ENCODE results near the gene LIN9. TPM values are rescaled to one million over a fixed set of nuclear protein-coding genes. Genes with fewer than 3 reads are reported as not detected.

Gene LIN9
- total and polyA plus RNA-seq, 2 of the 13 experiments (the other 11 are each of a cell fraction or from before 2014, with no cell fraction given), result 3.0 to 10.0 TPM

DNA sequence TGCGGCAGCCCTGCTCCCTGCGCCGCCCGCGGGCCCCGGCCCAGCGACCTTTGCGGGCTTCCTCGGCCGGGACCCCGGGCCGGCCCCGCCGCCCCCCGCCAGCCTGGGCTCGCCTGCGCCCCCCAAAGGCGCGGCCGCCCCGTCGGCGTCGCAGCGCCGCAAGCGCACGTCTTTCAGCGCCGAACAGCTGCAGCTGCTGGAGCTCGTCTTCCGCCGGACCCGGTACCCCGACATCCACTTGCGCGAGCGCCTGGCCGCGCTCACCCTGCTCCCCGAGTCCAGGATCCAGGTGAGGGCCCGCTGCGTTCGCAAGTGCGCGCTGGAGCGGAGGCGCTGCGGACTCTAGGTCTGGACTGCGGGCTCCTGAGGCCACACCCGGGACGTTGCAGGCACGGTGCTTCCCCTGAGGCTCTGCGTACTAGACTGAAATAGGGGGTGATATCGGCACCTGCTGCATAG, 85.1 kb downstream of the LIN9 start (continued):
- no peak for TF ChIP-seq MIER2 (CRISPR knock-in tag; IDR thresholded peaks at IDR 0.05)
- no peak for TF ChIP-seq ZBTB1 (CRISPR knock-in tag; IDR thresholded peaks at IDR 0.05; ENCODE audit: borderline replicate concordance)
- peak; percentile 56; the same call in 1 of the 2 replicates for TF ChIP-seq ZNF598 (CRISPR knock-in tag; IDR thresholded peaks at IDR 0.05; ENCODE audit: borderline replicate concordance)
- no peak for TF ChIP-seq HDAC2 (CRISPR knock-in tag; IDR thresholded peaks at IDR 0.05)
- TF ChIP-seq ZNF317 (CRISPR knock-in tag; IDR thresholded peaks at IDR 0.05), result no peak
- no peak for TF ChIP-seq ZNF234 (CRISPR knock-in tag; conservative IDR thresholded peaks at IDR 0.05)
- TF ChIP-seq, protein P1, sequence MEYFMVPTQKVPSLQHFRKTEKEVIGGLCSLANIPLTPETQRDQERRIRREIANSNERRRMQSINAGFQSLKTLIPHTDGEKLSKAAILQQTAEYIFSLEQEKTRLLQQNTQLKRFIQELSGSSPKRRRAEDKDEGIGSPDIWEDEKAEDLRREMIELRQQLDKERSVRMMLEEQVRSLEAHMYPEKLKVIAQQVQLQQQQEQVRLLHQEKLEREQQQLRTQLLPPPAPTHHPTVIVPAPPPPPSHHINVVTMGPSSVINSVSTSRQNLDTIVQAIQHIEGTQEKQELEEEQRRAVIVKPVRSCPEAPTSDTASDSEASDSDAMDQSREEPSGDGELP (IDR thresholded peaks at IDR 0.05; ENCODE audit: borderline replicate concordance, low read depth), result peak; percentile 59; the same call in 1 of the 2 replicates
- TF ChIP-seq, protein P2, sequence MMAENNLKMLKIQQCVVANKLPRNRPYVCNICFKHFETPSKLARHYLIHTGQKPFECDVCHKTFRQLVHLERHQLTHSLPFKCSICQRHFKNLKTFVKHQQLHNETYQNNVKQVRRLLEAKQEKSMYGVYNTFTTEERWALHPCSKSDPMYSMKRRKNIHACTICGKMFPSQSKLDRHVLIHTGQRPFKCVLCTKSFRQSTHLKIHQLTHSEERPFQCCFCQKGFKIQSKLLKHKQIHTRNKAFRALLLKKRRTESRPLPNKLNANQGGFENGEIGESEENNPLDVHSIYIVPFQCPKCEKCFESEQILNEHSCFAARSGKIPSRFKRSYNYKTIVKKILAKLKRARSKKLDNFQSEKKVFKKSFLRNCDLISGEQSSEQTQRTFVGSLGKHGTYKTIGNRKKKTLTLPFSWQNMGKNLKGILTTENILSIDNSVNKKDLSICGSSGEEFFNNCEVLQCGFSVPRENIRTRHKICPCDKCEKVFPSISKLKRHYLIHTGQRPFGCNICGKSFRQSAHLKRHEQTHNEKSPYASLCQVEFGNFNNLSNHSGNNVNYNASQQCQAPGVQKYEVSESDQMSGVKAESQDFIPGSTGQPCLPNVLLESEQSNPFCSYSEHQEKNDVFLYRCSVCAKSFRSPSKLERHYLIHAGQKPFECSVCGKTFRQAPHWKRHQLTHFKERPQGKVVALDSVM (CRISPR knock-in tag; IDR thresholded peaks at IDR 0.05), result no peak
- TF ChIP-seq ZFP1 (CRISPR knock-in tag; IDR thresholded peaks at IDR 0.05), result no peak
- TF ChIP-seq ZNF616 (CRISPR knock-in tag; IDR thresholded peaks at IDR 0.05; ENCODE audit: low read depth), result no peak
- 0 out of 2 replicates have a peak, but pooled peaks have one; percentile 21 for TF ChIP-seq ZNF510 (CRISPR knock-in tag; IDR thresholded peaks at IDR 0.05; ENCODE audit: low read depth)
- no peak for TF ChIP-seq TBX3 (IDR thresholded peaks at IDR 0.05; ENCODE audit: borderline replicate concordance)
- TF ChIP-seq ZNF790 (CRISPR knock-in tag; IDR thresholded peaks at IDR 0.05; ENCODE audit: borderline replicate concordance), result no peak
- TF ChIP-seq, protein P3, sequence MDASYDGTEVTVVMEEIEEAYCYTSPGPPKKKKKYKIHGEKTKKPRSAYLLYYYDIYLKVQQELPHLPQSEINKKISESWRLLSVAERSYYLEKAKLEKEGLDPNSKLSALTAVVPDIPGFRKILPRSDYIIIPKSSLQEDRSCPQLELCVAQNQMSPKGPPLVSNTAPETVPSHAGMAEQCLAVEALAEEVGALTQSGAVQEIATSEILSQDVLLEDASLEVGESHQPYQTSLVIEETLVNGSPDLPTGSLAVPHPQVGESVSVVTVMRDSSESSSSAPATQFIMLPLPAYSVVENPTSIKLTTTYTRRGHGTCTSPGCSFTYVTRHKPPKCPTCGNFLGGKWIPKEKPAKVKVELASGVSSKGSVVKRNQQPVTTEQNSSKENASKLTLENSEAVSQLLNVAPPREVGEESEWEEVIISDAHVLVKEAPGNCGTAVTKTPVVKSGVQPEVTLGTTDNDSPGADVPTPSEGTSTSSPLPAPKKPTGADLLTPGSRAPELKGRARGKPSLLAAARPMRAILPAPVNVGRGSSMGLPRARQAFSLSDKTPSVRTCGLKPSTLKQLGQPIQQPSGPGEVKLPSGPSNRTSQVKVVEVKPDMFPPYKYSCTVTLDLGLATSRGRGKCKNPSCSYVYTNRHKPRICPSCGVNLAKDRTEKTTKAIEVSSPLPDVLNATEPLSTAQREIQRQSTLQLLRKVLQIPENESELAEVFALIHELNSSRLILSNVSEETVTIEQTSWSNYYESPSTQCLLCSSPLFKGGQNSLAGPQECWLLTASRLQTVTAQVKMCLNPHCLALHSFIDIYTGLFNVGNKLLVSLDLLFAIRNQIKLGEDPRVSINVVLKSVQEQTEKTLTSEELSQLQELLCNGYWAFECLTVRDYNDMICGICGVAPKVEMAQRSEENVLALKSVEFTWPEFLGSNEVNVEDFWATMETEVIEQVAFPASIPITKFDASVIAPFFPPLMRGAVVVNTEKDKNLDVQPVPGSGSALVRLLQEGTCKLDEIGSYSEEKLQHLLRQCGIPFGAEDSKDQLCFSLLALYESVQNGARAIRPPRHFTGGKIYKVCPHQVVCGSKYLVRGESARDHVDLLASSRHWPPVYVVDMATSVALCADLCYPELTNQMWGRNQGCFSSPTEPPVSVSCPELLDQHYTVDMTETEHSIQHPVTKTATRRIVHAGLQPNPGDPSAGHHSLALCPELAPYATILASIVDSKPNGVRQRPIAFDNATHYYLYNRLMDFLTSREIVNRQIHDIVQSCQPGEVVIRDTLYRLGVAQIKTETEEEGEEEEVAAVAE (CRISPR knock-in tag; IDR thresholded peaks at IDR 0.05; ENCODE audit: borderline replicate concordance), result no peak
- TF ChIP-seq CBX5 (CRISPR knock-in tag; IDR thresholded peaks at IDR 0.05; ENCODE audit: borderline replicate concordance), result no peak
- TF ChIP-seq KAT8 (CRISPR knock-in tag; IDR thresholded peaks at IDR 0.05), result no peak
- TF ChIP-seq NFATC3 (CRISPR knock-in tag; IDR thresholded peaks at IDR 0.05), result no peak
- TF ChIP-seq, protein P4, sequence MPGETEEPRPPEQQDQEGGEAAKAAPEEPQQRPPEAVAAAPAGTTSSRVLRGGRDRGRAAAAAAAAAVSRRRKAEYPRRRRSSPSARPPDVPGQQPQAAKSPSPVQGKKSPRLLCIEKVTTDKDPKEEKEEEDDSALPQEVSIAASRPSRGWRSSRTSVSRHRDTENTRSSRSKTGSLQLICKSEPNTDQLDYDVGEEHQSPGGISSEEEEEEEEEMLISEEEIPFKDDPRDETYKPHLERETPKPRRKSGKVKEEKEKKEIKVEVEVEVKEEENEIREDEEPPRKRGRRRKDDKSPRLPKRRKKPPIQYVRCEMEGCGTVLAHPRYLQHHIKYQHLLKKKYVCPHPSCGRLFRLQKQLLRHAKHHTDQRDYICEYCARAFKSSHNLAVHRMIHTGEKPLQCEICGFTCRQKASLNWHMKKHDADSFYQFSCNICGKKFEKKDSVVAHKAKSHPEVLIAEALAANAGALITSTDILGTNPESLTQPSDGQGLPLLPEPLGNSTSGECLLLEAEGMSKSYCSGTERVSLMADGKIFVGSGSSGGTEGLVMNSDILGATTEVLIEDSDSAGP (CRISPR knock-in tag; IDR thresholded peaks at IDR 0.05; ENCODE audit: borderline replicate concordance), result no peak; the same call in 1 of the 2 replicates
- no peak for TF ChIP-seq ZNF251 (CRISPR knock-in tag; IDR thresholded peaks at IDR 0.05)
- TF ChIP-seq, protein P5, sequence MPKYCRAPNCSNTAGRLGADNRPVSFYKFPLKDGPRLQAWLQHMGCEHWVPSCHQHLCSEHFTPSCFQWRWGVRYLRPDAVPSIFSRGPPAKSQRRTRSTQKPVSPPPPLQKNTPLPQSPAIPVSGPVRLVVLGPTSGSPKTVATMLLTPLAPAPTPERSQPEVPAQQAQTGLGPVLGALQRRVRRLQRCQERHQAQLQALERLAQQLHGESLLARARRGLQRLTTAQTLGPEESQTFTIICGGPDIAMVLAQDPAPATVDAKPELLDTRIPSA (CRISPR knock-in tag; IDR thresholded peaks at IDR 0.05; ENCODE audit: borderline replicate concordance), result no peak
- peak; percentile 17 for TF ChIP-seq IKZF4 (CRISPR knock-in tag; IDR thresholded peaks at IDR 0.05; ENCODE audit: borderline replicate concordance, low read depth, not compliant biosample characterization)
